MG63 (cell line): Measurements from ENCODE around the gene PRMT3. TPM values are rescaled to one million over a fixed set of nuclear protein-coding genes. Genes with fewer than 3 reads are reported as not detected.
"Not testable (repeated sequence)": the region's sequence is repeated elsewhere in the genome, so short reads cannot be mapped to it uniquely, and the experiment has no call there.

Source experiments
- DNase-seq: peaks from one replicate; pipeline ENCODE4 v3.0.0-alpha.2; 2020
- H3K27me3 ChIP-seq: fragments of 250-450 bp; sonication (Bioruptor Pico); 2 replicates; pipeline ENCODE4 v1.5.1; 2020; ENCODE audit warnings: mild to moderate bottlenecking, moderate library complexity
- H3K36me3 ChIP-seq: fragments of 250-450 bp; sonication (Bioruptor Pico); 2 replicates; pipeline ENCODE4 v1.5.1; 2020; ENCODE audit warnings: mild to moderate bottlenecking, moderate library complexity
- H3K4me3 ChIP-seq: fragments of 250-450 bp; sonication (Bioruptor Pico); 2 replicates; pipeline ENCODE4 v1.5.1; 2020; ENCODE audit warnings: mild to moderate bottlenecking, moderate library complexity
- H3K9me3 ChIP-seq: fragments of 250-450 bp; sonication (Bioruptor Pico); 2 replicates; pipeline ENCODE4 v1.5.1; 2020; ENCODE audit warnings: mild to moderate bottlenecking, moderate library complexity
- total RNA-seq: library from RNA; depleted of rRNA; stranded (reverse); fragments of >200 nt; shearing (Covaris generic); gene quantifications from 2 replicates; pipeline ENCODE4 v1.2.3, GENCODE V29; 2014; ENCODE audit warnings: low replicate concordance; rRNA removed

The PRMT3 gene
- total RNA-seq: 19.0 and 30.7 TPM in 2 replicates

- Histone ChIP-seq H3K27me3 (no peaks in the 10 kb centered on the region), H3K9me3 (no peaks in the 10 kb centered on the region), H3K4me3 (peak within 1 kb of the TSS; percentile 94), H3K36me3 (peaks cover 16% of the 10 kb centered on the region)
- peak; percentile 92 for DNase-seq
Measured at GRCh38 chr11:20387261-20388095, at the start of gene PRMT3. PRMT3 (plus strand) TSS chr11:20387716; CDS start chr11:20387747, 31 bp downstream.

GRCh38 chr11:20342347-20343141, 45.0 kb upstream of the PRMT3 start:
- DNase-seq: no peak
- Histone ChIP-seq H3K36me3 (no peaks in the 10 kb centered on the region), H3K9me3 (no peaks in the 10 kb centered on the region), H3K4me3 (no peak overlapping the region), H3K27me3 (peaks cover 2% of the 10 kb centered on the region; the same call in 1 of the 2 replicates)

GRCh38 chr11:20351136-20351535, 36.4 kb upstream of the PRMT3 start:
- H3K36me3 ChIP-seq: no peaks in the 10 kb centered on the region
- H3K4me3 ChIP-seq: no peak overlapping the region
- no peak for DNase-seq

GRCh38 chr11:20351751-20352262, 35.7 kb upstream of the PRMT3 start:
- H3K9me3 ChIP-seq: no peaks in the 10 kb centered on the region
- no peaks in the 10 kb centered on the region; the same call in 1 of the 2 replicates for H3K27me3 ChIP-seq
- no peak for DNase-seq
- no peak overlapping the region for H3K4me3 ChIP-seq
- no peaks in the 10 kb centered on the region for H3K36me3 ChIP-seq

More at GRCh38 chr11:20351136-20351535, 36.4 kb upstream of the PRMT3 start:
- no peaks in the 10 kb centered on the region for H3K9me3 ChIP-seq
- H3K27me3 ChIP-seq: no peaks in the 10 kb centered on the region; the same call in 1 of the 2 replicates

GRCh38 chr11:20353829-20354434, 33.6 kb upstream of the PRMT3 start:
- no peaks in the 10 kb centered on the region; the same call in 1 of the 2 replicates for H3K27me3 ChIP-seq
- no peaks in the 10 kb centered on the region for H3K9me3 ChIP-seq
- H3K36me3 ChIP-seq: no peaks in the 10 kb centered on the region
- no peak overlapping the region for H3K4me3 ChIP-seq
- no peak for DNase-seq

- peak; percentile 21 for DNase-seq
- Histone ChIP-seq H3K9me3 (no peaks in the 10 kb centered on the region), H3K36me3 (no peaks in the 10 kb centered on the region), H3K4me3 (no peak overlapping the region), H3K27me3 (no peaks in the 10 kb centered on the region)
Measured at GRCh38 chr11:20355221-20356219, 32.0 kb upstream of the PRMT3 start.

- H3K4me3 ChIP-seq: no peak overlapping the region
- H3K27me3 ChIP-seq: no peaks in the 10 kb centered on the region
- no peak for DNase-seq
- no peaks in the 10 kb centered on the region for H3K36me3 ChIP-seq
- H3K9me3 ChIP-seq: no peaks in the 10 kb centered on the region
Measured at GRCh38 chr11:20357150-20357549, 30.4 kb upstream of the PRMT3 start.

GRCh38 chr11:20360650-20361049, 26.9 kb upstream of the PRMT3 start:
- DNase-seq: no peak
- H3K36me3 ChIP-seq: no peaks in the 10 kb centered on the region
- H3K27me3 ChIP-seq: no peaks in the 10 kb centered on the region
- no peak overlapping the region for H3K4me3 ChIP-seq
- no peaks in the 10 kb centered on the region for H3K9me3 ChIP-seq

- H3K27me3 ChIP-seq: no peaks in the 10 kb centered on the region
- DNase-seq: no peak
- no peaks in the 10 kb centered on the region for H3K36me3 ChIP-seq
- H3K4me3 ChIP-seq: no peak overlapping the region
- no peaks in the 10 kb centered on the region for H3K9me3 ChIP-seq
Measured at GRCh38 chr11:20362481-20362880, 25.0 kb upstream of the PRMT3 start.

GRCh38 chr11:20363149-20363499, 24.4 kb upstream of the PRMT3 start:
- H3K9me3 ChIP-seq: no peaks in the 10 kb centered on the region
- no peaks in the 10 kb centered on the region for H3K27me3 ChIP-seq
- H3K4me3 ChIP-seq: no peak overlapping the region
- no peak for DNase-seq
- H3K36me3 ChIP-seq: no peaks in the 10 kb centered on the region

- H3K9me3 ChIP-seq: no peaks in the 10 kb centered on the region
- H3K36me3 ChIP-seq: no peaks in the 10 kb centered on the region
- no peak for DNase-seq
- no peaks in the 10 kb centered on the region for H3K27me3 ChIP-seq
- H3K4me3 ChIP-seq: no peak within 1 kb of the TSS
Measured at GRCh38 chr11:20363500-20364340, 23.8 kb upstream of the PRMT3 start, which contains the start of gene HTATIP2. HTATIP2 (plus strand) TSS chr11:20363714; CDS start chr11:20364238, 524 bp downstream.

GRCh38 chr11:20364341-20364792, 23.1 kb upstream of the PRMT3 start:
- H3K36me3 ChIP-seq: no peaks in the 10 kb centered on the region
- H3K27me3 ChIP-seq: no peaks in the 10 kb centered on the region
- DNase-seq: no peak
- no peaks in the 10 kb centered on the region for H3K9me3 ChIP-seq
- H3K4me3 ChIP-seq: no peak overlapping the region

- H3K4me3 ChIP-seq, DNase-seq, H3K27me3 ChIP-seq, H3K36me3 ChIP-seq, H3K9me3 ChIP-seq: not testable (repeated sequence)
Measured at GRCh38 chr11:20365465-20365864, 22.1 kb upstream of the PRMT3 start.

- H3K4me3 ChIP-seq: no peak overlapping the region
- no peaks in the 10 kb centered on the region for H3K36me3 ChIP-seq
- DNase-seq: peak; percentile 75
- H3K27me3 ChIP-seq: no peaks in the 10 kb centered on the region
- H3K9me3 ChIP-seq: no peaks in the 10 kb centered on the region
Measured at GRCh38 chr11:20367313-20367948, 20.1 kb upstream of the PRMT3 start.
